ENCODE data around the gene POTEF. TPM values are rescaled to one million over a fixed set of nuclear protein-coding genes. Genes with fewer than 3 reads are reported as not detected.
"Not testable (repeated sequence)": the region's sequence is repeated elsewhere in the genome, so short reads cannot be mapped to it uniquely, and the experiment has no call there.

Gene POTEF
- total and polyA plus RNA-seq, 2 experiments from 2014 or later: 1.1 to 3.0 TPM

DNA sequence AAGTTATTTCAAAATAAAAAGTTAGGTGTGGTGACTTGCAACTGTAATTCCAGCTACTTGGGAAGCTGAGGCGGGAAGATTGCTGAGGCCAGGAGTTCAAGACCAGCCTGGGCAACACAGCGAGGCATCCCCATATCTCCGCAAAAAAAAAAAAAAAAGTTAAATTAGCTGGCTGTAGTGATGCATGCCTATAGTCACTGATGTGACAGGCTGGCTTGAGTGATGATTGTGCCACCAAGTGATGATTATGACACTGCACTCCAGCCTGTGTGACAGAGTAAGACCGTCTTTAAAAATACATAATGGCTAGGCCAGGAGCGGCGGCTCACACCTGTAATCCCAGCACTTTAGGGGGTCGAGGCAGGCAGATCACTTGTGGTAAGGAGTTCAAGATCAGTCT lies 40.9 kb upstream of the POTEF start (continued):
- TF ChIP-seq, protein P1, sequence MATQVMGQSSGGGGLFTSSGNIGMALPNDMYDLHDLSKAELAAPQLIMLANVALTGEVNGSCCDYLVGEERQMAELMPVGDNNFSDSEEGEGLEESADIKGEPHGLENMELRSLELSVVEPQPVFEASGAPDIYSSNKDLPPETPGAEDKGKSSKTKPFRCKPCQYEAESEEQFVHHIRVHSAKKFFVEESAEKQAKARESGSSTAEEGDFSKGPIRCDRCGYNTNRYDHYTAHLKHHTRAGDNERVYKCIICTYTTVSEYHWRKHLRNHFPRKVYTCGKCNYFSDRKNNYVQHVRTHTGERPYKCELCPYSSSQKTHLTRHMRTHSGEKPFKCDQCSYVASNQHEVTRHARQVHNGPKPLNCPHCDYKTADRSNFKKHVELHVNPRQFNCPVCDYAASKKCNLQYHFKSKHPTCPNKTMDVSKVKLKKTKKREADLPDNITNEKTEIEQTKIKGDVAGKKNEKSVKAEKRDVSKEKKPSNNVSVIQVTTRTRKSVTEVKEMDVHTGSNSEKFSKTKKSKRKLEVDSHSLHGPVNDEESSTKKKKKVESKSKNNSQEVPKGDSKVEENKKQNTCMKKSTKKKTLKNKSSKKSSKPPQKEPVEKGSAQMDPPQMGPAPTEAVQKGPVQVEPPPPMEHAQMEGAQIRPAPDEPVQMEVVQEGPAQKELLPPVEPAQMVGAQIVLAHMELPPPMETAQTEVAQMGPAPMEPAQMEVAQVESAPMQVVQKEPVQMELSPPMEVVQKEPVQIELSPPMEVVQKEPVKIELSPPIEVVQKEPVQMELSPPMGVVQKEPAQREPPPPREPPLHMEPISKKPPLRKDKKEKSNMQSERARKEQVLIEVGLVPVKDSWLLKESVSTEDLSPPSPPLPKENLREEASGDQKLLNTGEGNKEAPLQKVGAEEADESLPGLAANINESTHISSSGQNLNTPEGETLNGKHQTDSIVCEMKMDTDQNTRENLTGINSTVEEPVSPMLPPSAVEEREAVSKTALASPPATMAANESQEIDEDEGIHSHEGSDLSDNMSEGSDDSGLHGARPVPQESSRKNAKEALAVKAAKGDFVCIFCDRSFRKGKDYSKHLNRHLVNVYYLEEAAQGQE (IDR thresholded peaks at IDR 0.05; ENCODE audit: unreplicated experiment): no peak
- no peak for TF ChIP-seq JUNB (IDR thresholded peaks at IDR 0.05; ENCODE audit: unreplicated experiment)
- TF ChIP-seq, protein P2, sequence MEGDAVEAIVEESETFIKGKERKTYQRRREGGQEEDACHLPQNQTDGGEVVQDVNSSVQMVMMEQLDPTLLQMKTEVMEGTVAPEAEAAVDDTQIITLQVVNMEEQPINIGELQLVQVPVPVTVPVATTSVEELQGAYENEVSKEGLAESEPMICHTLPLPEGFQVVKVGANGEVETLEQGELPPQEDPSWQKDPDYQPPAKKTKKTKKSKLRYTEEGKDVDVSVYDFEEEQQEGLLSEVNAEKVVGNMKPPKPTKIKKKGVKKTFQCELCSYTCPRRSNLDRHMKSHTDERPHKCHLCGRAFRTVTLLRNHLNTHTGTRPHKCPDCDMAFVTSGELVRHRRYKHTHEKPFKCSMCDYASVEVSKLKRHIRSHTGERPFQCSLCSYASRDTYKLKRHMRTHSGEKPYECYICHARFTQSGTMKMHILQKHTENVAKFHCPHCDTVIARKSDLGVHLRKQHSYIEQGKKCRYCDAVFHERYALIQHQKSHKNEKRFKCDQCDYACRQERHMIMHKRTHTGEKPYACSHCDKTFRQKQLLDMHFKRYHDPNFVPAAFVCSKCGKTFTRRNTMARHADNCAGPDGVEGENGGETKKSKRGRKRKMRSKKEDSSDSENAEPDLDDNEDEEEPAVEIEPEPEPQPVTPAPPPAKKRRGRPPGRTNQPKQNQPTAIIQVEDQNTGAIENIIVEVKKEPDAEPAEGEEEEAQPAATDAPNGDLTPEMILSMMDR (conservative IDR thresholded peaks at IDR 0.05; ENCODE audit: low read depth in 2 of 2): no peak

DNA sequence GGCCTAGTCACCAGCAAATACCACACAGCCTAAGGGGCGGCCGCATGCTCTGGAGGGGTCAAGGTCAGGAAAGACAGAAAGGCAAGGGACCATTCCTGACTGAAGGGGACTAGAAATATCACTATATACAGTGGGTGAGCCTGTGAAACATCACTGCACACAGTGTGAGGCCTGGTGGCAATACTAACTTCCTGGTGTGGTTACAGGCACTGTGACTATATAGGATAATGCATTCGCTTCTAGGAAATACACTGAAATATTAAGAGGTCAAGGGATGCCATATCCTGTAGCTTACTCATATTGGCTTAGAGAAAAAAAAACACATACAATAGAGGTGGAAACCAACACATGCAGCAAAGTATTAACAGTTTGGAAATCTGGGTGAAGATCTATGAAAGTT lies 40.1 kb upstream of the POTEF start:
- not testable (repeated sequence) for H3K4me3 ChIP-seq; H3K27me3 ChIP-seq (ENCODE audit: insufficient read depth); H4K20me1 ChIP-seq (replicated peaks; ENCODE audit: insufficient read depth); H2AFZ ChIP-seq; H3F3A ChIP-seq (replicated peaks; ENCODE audit: low read depth); H3K27ac Mint-ChIP-seq; H3K9me3 Mint-ChIP-seq; H3K27me3 Mint-ChIP-seq (ENCODE audit: insufficient read depth, low read depth, poor library complexity); H3K27ac ChIP-seq (ENCODE audit: low read depth); ATAC-seq; H3K4me3 Mint-ChIP-seq; H3K4me1 ChIP-seq (ENCODE audit: insufficient read depth); DNase-seq (ENCODE audit: low spot score); H3K9me2 ChIP-seq (ENCODE audit: insufficient read depth); H3K4me1 Mint-ChIP-seq; H3K4me2 ChIP-seq; H3K79me2 ChIP-seq (replicated peaks; ENCODE audit: insufficient read depth)
- peaks cover 82% of the 10 kb centered on the region for H3K36me3 Mint-ChIP-seq (ENCODE audit: low read depth)
- peaks cover 16% of the 10 kb centered on the region for H3K36me3 ChIP-seq (ENCODE audit: insufficient read depth)

DNA sequence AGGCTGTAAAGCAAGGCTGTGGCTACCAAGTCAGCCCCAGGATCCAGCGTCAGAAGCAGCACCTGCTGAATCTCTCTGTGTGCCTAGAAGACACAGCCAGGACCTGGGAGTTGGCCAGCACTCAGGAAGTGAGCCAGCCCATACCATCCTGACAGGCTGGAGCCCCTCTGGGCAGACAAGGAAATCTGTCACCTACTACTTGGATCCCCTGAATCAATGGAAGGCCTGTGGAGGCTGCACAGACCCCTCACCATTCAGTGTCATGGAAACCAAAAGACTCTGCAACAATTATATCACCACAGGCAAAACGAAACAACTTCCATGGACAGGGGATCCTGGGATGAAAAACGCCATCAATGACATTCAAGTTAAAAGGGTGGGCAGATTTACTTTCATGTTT lies 37.6 kb upstream of the POTEF start:
- not testable (repeated sequence) for H4K20me1 ChIP-seq (replicated peaks; ENCODE audit: insufficient read depth); H3K4me3 Mint-ChIP-seq; H3K9me2 ChIP-seq (ENCODE audit: insufficient read depth); H3K4me2 ChIP-seq; DNase-seq (ENCODE audit: low spot score); H3K4me1 Mint-ChIP-seq; H3K4me1 ChIP-seq (ENCODE audit: insufficient read depth); H3K27ac Mint-ChIP-seq; H3K27me3 Mint-ChIP-seq (ENCODE audit: insufficient read depth, low read depth, poor library complexity); H3K4me3 ChIP-seq; H3K27me3 ChIP-seq (ENCODE audit: insufficient read depth); H3K27ac ChIP-seq (ENCODE audit: low read depth); ATAC-seq; H3K79me2 ChIP-seq (replicated peaks; ENCODE audit: insufficient read depth); H3K9me3 Mint-ChIP-seq; H2AFZ ChIP-seq; H3F3A ChIP-seq (replicated peaks; ENCODE audit: low read depth)
- peaks cover 16% of the 10 kb centered on the region for H3K36me3 ChIP-seq (ENCODE audit: insufficient read depth)
- peaks cover 79% of the 10 kb centered on the region for H3K36me3 Mint-ChIP-seq (ENCODE audit: low read depth)
